ENCODE results near the gene AEN. TPM values are rescaled to one million over a fixed set of nuclear protein-coding genes. Genes with fewer than 3 reads are reported as not detected.
A peak's percentile ranks its signal among the peaks of the same experiment; 100 is the strongest.

The AEN gene
- total RNA-seq, 1 donor from 2014 or later = 48.9 TPM

DNA sequence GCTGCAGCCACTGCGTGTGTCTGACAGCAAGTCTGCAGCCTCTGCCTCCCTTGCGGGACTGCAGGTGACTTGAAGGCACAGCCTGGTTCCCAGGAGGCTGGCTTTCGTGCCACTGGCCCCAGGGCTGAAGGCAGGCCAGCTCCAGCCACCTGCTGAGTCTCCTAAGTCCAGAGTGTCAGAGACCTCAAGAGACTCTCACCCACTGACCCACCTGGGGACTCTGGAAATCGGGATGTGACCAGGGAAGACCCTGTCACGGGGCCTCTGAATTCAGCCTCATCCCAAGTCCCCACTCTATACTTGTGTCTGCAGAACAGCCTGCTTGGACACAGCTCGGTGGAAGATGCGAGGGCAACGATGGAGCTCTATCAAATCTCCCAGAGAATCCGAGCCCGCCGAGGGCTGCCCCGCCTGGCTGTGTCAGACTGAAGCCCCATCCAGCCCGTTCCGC, 34.0 kb downstream of the AEN start:
- Mint-ChIP-seq H3K9me3 (no peaks in the 10 kb centered on the region), H3K27ac (no peak overlapping the region), H3K36me3 (no peaks in the 10 kb centered on the region), H3K27me3 (peaks cover 10% of the 10 kb centered on the region), H3K4me3 (no peak overlapping the region), H3K4me1 (ENCODE audit: unreplicated experiment) (peaks cover 12% of the 10 kb centered on the region)
- no peak for DNase-seq (ENCODE audit: extremely low spot score, unreplicated experiment)
- TF ChIP-seq, protein P1, sequence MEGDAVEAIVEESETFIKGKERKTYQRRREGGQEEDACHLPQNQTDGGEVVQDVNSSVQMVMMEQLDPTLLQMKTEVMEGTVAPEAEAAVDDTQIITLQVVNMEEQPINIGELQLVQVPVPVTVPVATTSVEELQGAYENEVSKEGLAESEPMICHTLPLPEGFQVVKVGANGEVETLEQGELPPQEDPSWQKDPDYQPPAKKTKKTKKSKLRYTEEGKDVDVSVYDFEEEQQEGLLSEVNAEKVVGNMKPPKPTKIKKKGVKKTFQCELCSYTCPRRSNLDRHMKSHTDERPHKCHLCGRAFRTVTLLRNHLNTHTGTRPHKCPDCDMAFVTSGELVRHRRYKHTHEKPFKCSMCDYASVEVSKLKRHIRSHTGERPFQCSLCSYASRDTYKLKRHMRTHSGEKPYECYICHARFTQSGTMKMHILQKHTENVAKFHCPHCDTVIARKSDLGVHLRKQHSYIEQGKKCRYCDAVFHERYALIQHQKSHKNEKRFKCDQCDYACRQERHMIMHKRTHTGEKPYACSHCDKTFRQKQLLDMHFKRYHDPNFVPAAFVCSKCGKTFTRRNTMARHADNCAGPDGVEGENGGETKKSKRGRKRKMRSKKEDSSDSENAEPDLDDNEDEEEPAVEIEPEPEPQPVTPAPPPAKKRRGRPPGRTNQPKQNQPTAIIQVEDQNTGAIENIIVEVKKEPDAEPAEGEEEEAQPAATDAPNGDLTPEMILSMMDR (conservative IDR thresholded peaks at IDR 0.05) = no peak

DNA sequence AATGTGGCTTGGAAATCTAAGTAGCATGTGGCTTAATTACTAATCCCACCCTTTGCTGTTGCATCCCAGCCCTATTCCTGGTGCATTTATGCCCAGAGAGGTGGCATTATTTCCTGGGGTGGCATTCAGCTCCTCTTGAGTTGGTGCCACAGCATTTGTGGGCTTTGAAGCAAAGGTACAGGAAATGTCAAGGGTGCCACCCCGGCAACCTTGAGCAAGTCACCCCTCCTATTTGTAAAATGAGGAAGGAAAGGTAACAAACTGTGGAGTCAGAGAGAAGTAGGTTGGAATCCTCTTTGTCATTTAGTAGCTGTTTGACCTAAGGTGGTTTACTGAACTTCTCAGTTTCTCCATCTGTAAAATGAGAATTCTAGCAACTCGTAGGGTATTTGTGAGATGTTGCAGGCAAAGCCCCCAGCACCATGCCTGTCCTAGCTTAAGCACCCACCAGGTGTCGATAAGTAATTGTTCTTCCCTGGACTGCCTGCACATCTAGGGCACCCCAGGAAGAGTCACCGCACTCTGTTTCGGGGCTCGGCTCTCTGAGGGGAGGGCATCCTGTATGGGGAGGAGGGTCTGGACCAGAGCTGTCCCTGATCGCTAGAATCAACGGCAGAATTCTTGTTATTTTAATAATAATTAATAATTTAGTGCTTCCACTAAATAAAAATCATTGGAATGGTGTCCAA, 34.8 kb downstream of the AEN start:
- Mint-ChIP-seq H3K4me1 (ENCODE audit: unreplicated experiment) (peaks cover 12% of the 10 kb centered on the region), H3K36me3 (no peaks in the 10 kb centered on the region), H3K9me3 (no peaks in the 10 kb centered on the region), H3K4me3 (no peak overlapping the region), H3K27me3 (peaks cover 10% of the 10 kb centered on the region), H3K27ac (no peak overlapping the region)
- TF ChIP-seq, protein P1 (conservative IDR thresholded peaks at IDR 0.05) = no peak
- DNase-seq (ENCODE audit: extremely low spot score, unreplicated experiment) = no peak

- DNase-seq (ENCODE audit: extremely low spot score, unreplicated experiment) = no peak
- H3K4me1 Mint-ChIP-seq (ENCODE audit: unreplicated experiment) = peaks cover 12% of the 10 kb centered on the region
- H3K36me3 Mint-ChIP-seq = no peaks in the 10 kb centered on the region
- TF ChIP-seq, protein P1 (conservative IDR thresholded peaks at IDR 0.05) = no peak
- H3K27ac Mint-ChIP-seq = no peak overlapping the region
- no peaks in the 10 kb centered on the region for H3K9me3 Mint-ChIP-seq
- H3K27me3 Mint-ChIP-seq = peaks cover 10% of the 10 kb centered on the region
- H3K4me3 Mint-ChIP-seq = no peak overlapping the region
Observed at GRCh38 chr15:88656760-88657221, 35.7 kb downstream of the AEN start.

- no peaks in the 10 kb centered on the region for H3K9me3 Mint-ChIP-seq
- peaks cover 12% of the 10 kb centered on the region for H3K4me1 Mint-ChIP-seq (ENCODE audit: unreplicated experiment)
- H3K36me3 Mint-ChIP-seq = no peaks in the 10 kb centered on the region
- no peak overlapping the region for H3K4me3 Mint-ChIP-seq
- DNase-seq (ENCODE audit: extremely low spot score, unreplicated experiment) = no peak
- H3K27me3 Mint-ChIP-seq = peaks cover 15% of the 10 kb centered on the region
- TF ChIP-seq, protein P1 (conservative IDR thresholded peaks at IDR 0.05) = peak; percentile 87
- peak overlapping the region; percentile 22 for H3K27ac Mint-ChIP-seq
Observed at GRCh38 chr15:88657326-88658069, 36.4 kb downstream of the AEN start.

GRCh38 chr15:88658070-88658965, 37.2 kb downstream of the AEN start:
- Mint-ChIP-seq H3K4me3 (no peak overlapping the region), H3K4me1 (ENCODE audit: unreplicated experiment) (peaks cover 5% of the 10 kb centered on the region), H3K27me3 (peaks cover 16% of the 10 kb centered on the region), H3K27ac (no peak overlapping the region), H3K9me3 (no peaks in the 10 kb centered on the region), H3K36me3 (no peaks in the 10 kb centered on the region)
- TF ChIP-seq, protein P1 (conservative IDR thresholded peaks at IDR 0.05) = no peak
- DNase-seq (ENCODE audit: extremely low spot score, unreplicated experiment) = no peak
